Astrocyte (in vitro differentiated cells and primary cell): Measurements from ENCODE around the gene MRPS18A.

Source experiments
- EZH2 ChIP-seq: IDR thresholded peaks from 2 replicates; pipeline ENCODE4 v1.6.1; 2012; ENCODE audit warnings: mild to moderate bottlenecking, low read length, inconsistent platforms; ENCODE audit not compliant: insufficient read depth
- TF ChIP-seq, protein P1 (sequence below): IDR thresholded peaks from 2 replicates; pipeline ENCODE4 v1.5.1; 2011; ENCODE audit warnings: low read depth, mild to moderate bottlenecking, inconsistent platforms, low read length, moderate library complexity; ENCODE audit not compliant: insufficient read depth

DNA sequence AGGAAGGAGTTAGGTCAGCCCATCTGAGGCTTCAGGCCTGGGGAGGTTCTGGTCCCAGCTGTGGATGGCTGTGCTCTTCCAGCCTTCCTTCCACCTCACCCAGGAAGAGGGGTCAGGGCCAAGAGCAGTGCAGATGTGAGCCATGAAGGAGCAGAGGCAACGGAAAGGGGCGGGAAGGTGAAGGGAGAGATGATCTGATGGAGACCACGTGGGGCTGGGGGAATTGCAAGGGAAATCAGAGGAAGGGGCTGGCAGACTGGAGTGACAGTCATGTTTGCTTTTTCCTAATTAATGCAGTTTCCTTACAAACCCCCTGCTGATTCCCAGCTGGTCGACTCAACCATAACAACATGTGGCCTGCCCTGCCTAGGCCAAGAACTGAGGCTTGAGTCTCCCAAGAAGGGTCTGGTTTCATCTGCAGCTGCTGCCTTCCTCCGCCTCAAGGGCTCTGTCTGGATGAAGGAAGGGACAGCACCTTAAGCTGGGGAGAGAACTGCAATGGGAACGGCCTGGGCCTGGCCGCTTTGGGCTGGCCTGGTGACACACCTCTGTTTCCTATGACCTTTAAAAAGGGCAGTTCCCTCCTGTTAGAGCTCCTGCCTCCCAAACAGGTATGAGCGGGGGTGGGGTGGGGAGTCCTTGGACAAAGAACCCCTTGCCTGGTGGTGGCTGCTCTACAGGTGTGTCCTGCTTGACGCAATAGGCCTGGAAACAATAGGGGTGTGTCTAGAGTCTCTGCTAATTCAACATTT is 7.8 kb upstream of the MRPS18A start:
- TF ChIP-seq, protein P1, sequence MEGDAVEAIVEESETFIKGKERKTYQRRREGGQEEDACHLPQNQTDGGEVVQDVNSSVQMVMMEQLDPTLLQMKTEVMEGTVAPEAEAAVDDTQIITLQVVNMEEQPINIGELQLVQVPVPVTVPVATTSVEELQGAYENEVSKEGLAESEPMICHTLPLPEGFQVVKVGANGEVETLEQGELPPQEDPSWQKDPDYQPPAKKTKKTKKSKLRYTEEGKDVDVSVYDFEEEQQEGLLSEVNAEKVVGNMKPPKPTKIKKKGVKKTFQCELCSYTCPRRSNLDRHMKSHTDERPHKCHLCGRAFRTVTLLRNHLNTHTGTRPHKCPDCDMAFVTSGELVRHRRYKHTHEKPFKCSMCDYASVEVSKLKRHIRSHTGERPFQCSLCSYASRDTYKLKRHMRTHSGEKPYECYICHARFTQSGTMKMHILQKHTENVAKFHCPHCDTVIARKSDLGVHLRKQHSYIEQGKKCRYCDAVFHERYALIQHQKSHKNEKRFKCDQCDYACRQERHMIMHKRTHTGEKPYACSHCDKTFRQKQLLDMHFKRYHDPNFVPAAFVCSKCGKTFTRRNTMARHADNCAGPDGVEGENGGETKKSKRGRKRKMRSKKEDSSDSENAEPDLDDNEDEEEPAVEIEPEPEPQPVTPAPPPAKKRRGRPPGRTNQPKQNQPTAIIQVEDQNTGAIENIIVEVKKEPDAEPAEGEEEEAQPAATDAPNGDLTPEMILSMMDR, result no peak
- TF ChIP-seq EZH2, result no peak
